ENCODE measurements around the gene SNED1.

Gene SNED1

GRCh38 chr2:240981871-240982800, 16.3 kb upstream of the SNED1 start:
- Histone ChIP-seq H3K27ac (replicated peaks) (no peak overlapping the region), H3K4me3 (replicated peaks; ENCODE audit: insufficient read depth, low read length) (no peak overlapping the region), H3K27me3 (ENCODE audit: insufficient read depth, poor library complexity, severe bottlenecking) (peaks cover 4% of the 10 kb centered on the region)
- TF ChIP-seq POLR2AphosphoS5 (IDR thresholded peaks at IDR 0.05; ENCODE audit: low read depth): no peak
- no peak for TF ChIP-seq CTCF (IDR thresholded peaks at IDR 0.05; ENCODE audit: insufficient read depth, low read length)
- TF ChIP-seq REST (IDR thresholded peaks at IDR 0.05; ENCODE audit: insufficient replicate concordance, low read depth): no peak
- no peak for TF ChIP-seq SPI1 (IDR thresholded peaks at IDR 0.05; ENCODE audit: borderline replicate concordance, low read depth)
- no peak for TF ChIP-seq GABPA (IDR thresholded peaks at IDR 0.05; ENCODE audit: low read depth)
- no peak for DNase-seq (ENCODE audit: low read depth in 1 of 2, low spot score in 1 of 2)

GRCh38 chr2:240982821-240983281, 15.6 kb upstream of the SNED1 start:
- TF ChIP-seq GABPA (IDR thresholded peaks at IDR 0.05; ENCODE audit: low read depth) (no peak), REST (IDR thresholded peaks at IDR 0.05; ENCODE audit: insufficient replicate concordance, low read depth) (no peak), SPI1 (IDR thresholded peaks at IDR 0.05; ENCODE audit: borderline replicate concordance, low read depth) (no peak)
- H3K4me3 ChIP-seq (replicated peaks; ENCODE audit: insufficient read depth, low read length): no peak overlapping the region
- no peak for DNase-seq (ENCODE audit: low read depth in 1 of 2, low spot score in 1 of 2)
- H3K27me3 ChIP-seq (ENCODE audit: insufficient read depth, poor library complexity, severe bottlenecking): peaks cover 4% of the 10 kb centered on the region
- H3K27ac ChIP-seq (replicated peaks): no peak overlapping the region

GRCh38 chr2:240983361-240983995, 14.9 kb upstream of the SNED1 start:
- H3K4me3 ChIP-seq (replicated peaks; ENCODE audit: insufficient read depth, low read length): no peak overlapping the region
- no peak for DNase-seq (ENCODE audit: low read depth in 1 of 2, low spot score in 1 of 2)
- H3K27me3 ChIP-seq (ENCODE audit: insufficient read depth, poor library complexity, severe bottlenecking): peaks cover 4% of the 10 kb centered on the region
- TF ChIP-seq GABPA (IDR thresholded peaks at IDR 0.05; ENCODE audit: low read depth) (no peak), SPI1 (IDR thresholded peaks at IDR 0.05; ENCODE audit: borderline replicate concordance, low read depth) (no peak), POLR2AphosphoS5 (IDR thresholded peaks at IDR 0.05; ENCODE audit: low read depth) (no peak), REST (IDR thresholded peaks at IDR 0.05; ENCODE audit: insufficient replicate concordance, low read depth) (no peak)
- no peak overlapping the region for H3K27ac ChIP-seq (replicated peaks)
